IPS-18c (cell line): ENCODE measurements around the gene SART1.

Experiments
- H3K4me3 ChIP-seq: 2 replicates; pipeline ENCODE4 v1.7.0; 2013; ENCODE audit warnings: low read depth, mild to moderate bottlenecking, low read length, moderate library complexity; ENCODE audit not compliant: insufficient read depth
- H3K9me3 ChIP-seq: one replicate; pipeline ENCODE4 v1.6.1; 2013; ENCODE audit warnings: mild to moderate bottlenecking, low read length, moderate library complexity; ENCODE audit not compliant: control insufficient read depth, insufficient read depth

Gene SART1, protein sequence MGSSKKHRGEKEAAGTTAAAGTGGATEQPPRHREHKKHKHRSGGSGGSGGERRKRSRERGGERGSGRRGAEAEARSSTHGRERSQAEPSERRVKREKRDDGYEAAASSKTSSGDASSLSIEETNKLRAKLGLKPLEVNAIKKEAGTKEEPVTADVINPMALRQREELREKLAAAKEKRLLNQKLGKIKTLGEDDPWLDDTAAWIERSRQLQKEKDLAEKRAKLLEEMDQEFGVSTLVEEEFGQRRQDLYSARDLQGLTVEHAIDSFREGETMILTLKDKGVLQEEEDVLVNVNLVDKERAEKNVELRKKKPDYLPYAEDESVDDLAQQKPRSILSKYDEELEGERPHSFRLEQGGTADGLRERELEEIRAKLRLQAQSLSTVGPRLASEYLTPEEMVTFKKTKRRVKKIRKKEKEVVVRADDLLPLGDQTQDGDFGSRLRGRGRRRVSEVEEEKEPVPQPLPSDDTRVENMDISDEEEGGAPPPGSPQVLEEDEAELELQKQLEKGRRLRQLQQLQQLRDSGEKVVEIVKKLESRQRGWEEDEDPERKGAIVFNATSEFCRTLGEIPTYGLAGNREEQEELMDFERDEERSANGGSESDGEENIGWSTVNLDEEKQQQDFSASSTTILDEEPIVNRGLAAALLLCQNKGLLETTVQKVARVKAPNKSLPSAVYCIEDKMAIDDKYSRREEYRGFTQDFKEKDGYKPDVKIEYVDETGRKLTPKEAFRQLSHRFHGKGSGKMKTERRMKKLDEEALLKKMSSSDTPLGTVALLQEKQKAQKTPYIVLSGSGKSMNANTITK

DNA sequence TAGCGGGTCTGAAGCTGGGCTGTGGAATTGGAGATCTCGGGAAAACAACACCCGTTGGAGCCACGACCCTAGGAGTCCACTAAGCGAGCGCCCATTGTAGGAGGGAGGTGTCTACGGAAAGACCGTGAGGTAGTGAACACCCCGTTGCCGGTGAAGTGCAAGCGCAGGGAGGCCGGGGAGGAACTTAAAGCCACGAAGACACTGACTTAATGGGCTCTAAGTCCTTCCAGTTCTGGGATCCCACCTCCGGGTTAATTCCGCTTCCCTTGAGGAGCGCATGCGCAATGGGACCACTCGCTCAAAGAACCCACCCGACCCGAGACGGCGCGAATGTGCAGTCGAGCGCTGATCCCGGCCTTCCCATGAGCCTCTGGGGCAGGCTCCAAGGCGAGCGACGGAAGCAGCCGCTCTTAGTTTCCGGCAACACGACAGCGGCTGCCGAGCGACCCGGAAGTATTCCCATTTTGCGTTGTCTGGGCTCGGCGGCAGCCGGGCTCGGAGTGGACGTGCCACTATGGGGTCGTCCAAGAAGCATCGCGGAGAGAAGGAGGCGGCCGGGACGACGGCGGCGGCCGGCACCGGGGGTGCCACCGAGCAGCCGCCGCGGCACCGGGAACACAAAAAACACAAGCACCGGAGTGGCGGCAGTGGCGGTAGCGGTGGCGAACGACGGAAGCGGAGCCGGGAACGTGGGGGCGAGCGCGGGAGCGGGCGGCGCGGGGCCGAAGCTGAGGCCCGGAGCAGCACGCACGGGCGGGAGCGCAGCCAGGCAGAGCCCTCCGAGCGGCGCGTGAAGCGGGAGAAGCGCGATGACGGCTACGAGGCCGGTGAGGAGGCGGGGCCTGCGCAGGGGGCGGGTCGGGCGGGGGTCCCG is at the start of gene SART1:
TSS of gene SART1 (plus strand) at position 468 of the 874 bp plus-strand sequence. CDS start at position 515, 47 bp downstream.
- H3K9me3 ChIP-seq, result peaks cover 2% of the 10 kb centered on the region
- peak within 1 kb of the TSS; percentile 99 for H3K4me3 ChIP-seq

DNA sequence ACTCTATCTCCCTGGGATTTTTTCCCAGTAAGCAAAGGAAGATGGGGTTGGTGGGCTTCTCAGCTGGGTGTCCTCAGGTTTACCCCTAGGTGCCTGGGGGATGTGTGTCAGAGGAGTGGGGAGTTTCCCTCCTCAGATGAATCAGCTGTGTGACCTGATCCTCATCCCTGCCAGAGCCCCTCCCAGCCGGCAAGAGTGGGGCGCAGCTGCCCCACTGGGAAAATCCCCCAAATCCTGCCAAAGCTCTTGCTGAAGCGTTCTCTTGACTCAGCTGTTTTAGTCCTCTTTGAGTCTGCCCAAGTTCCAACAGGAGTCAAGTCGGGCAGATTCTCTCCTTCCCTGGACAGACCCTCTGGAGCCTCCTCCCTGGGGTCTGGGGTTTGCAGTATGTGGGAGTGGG is 48.7 kb upstream of the SART1 start:
- no peak overlapping the region for H3K4me3 ChIP-seq
- H3K9me3 ChIP-seq, result peaks cover 2% of the 10 kb centered on the region

DNA sequence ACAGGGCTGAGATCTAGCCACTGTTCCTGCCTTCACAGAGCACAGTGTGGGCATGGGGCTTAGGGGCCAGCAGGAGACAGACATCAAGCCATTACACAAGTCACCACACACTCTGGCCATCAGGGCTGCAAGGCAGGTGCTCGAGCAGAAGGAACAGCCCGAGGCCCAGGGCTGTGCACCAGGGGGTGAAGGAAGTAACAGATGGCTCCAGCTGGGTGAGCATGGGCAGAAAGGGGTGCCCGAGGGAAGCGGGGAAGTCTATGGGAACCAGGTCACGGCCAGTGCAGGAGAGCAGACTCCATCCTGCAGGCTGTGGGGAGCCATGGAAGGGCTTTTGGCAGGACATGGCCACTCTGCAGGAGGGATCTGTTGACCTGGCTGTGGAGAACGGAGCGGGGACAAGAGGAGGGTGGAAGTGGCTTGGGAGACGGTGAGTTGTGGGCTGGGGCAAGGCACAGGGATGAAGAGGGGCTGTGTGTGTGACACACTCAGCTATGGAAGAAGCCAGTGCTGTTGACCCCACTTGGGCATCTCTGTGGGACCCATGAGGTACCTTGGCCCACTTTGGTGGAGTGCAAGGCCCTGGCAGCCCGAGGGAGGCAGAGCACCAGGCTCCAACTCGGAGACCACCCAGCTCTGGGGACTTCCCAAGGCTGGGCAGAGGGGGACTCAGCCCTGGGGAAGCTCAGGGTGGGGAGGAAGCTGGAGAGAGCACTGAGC is 46.3 kb upstream of the SART1 start:
- peaks cover 2% of the 10 kb centered on the region for H3K9me3 ChIP-seq
- no peak overlapping the region for H3K4me3 ChIP-seq

DNA sequence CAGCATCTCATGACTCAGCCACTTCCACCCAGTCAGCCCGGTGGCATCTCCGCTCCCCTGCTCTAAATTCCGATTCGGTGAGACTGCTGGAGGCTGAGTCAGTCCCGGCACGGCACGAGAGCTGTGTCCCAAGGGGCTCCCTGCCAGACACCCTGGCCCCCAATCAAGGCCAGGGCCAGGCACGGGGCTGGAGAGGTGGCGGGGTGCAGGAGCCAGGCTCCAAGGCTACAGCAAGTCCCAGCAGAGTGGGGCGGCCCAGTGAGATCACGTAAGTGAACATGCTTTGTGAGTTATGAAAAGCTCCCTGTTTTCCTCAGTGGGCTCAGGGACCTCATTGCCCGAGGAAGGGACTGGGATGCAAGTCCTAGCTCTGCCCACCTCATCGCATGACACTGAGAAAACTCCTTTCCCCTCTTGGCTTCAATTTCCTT is 45.7 kb upstream of the SART1 start:
- Histone ChIP-seq H3K9me3 (peaks cover 2% of the 10 kb centered on the region), H3K4me3 (no peak overlapping the region)

DNA sequence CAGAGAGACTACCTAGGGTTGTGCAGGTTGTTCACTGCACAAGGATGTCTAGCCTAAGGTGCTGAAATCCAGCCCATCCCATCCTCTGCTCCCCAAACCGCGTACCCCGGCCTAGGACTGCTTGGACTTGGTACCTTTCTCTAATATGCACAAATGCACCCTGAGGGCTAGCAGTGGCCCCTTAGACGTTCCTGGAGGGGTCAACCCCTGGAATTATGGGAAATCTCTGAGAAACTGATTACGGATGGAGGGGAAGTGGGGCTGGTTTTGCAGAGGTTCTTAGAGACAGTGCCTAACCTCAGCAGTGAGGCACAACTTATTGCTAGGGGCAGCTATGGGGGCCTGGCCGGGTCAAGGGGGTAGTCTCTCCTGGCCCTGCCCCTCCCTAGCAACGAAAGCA is 45.1 kb upstream of the SART1 start:
- Histone ChIP-seq H3K4me3 (no peak overlapping the region), H3K9me3 (peaks cover 2% of the 10 kb centered on the region)

DNA sequence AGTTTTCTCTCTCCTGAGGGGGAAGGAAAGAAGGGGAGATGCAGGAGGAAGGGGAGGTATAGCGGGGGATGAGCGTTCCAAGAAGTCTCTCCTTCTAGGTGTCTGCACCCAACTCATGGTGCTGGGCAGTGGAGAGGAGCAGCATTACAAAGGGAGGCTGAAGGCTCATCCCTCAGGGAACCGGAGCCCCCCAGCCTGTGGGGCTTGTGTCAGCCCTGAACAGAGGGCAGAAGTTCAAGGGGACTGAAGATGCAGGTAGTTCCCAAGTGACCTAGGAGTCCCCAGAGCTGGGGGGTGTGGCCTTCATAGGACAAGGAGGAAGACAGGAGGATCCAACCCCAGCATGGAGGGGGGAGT is 44.5 kb upstream of the SART1 start:
- Histone ChIP-seq H3K4me3 (no peak overlapping the region), H3K9me3 (peaks cover 2% of the 10 kb centered on the region)

DNA sequence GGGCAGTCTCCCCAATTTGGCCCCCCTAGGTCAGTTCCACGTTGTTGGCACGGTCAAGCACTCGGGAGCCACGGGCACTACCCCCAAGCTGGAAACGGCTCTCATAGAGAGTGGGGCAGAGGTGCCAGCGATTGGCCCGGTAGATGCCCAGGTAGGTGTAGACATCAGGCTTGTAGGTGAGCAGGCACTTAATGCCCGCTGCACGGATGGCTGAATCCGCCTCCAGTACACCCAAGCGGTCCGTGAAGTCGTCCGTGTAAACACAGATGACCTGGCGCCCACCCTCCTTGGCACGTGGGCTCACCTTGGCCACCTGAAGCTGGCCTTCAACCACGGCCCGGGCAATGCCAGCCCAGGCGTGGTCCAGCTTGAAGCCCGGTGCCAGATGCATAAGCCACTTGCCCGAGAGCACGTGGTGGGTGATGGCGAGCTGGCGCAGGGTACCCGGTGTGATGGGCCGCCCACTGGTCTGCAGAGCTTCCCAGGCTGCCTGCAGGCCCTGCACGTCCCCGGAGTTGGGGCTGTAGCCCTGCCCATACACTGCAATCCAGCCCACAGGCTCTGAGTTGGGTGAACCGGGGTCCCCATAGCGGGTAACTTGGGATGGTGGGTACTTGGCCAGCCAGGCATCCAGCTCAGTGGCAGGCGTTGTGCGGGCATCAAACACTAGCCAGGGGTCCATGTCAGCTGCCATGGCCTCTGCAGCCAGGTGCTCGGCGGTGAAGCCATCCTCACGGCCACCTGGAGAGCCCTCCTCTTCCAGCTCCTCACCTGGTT is 43.9 kb upstream of the SART1 start:
- H3K4me3 ChIP-seq, result peak overlapping the region; percentile 94

DNA sequence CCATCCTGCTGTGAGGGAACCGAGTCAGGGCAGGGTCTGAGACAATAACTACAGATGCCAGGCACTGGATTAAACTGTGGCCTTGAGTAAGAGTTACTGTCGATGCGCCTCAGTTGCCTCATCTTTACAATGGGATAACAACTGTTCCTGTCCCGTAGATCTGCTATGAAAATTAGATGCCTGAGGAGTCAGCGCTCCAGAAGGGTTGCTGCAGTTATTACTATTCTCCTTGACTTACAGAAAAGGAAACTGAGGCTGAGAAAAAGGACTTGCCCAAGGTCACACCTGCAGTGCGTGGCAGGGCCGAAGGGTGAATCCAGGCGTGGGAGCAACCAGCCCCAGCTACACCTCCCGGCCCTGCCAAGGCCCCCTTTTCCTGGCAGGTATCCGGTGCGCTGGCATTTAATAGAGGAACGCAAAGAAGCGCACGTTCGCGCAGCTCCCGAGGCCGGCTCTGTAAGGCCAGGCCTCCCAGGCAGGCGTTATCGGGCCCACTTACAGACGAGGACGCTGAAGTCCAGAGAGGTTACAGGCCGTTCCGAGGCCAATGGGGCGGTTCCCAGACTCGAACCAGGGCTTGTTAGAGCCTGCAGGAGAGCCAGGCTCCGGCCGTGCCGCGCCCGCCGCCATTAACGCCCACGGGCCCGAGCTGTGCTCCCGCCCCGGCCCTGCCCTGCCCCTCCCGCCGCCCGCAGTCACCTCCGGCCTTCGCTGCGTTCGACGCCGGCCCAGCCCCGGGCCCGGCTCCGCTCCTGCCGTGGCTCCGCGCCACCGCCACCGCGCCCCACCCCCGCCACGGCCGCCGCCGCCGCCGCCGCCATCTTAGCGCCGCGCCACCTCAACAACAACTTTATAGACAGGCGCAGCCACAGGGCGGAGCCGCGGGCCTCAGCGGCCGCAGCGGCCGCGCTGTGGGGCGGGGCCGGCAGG is 43.1 kb upstream of the SART1 start, which contains the start of gene C11orf68:
TSS of gene C11orf68 (minus strand) at position 852 of the 930 bp plus-strand sequence. CDS start at position 821, 31 bp downstream.
- Histone ChIP-seq H3K4me3 (peak within 1 kb of the TSS; percentile 94), H3K9me3 (no peaks in the 10 kb centered on the region)

More for the DNA sequence above, 43.9 kb upstream of the SART1 start:
- no peaks in the 10 kb centered on the region for H3K9me3 ChIP-seq

DNA sequence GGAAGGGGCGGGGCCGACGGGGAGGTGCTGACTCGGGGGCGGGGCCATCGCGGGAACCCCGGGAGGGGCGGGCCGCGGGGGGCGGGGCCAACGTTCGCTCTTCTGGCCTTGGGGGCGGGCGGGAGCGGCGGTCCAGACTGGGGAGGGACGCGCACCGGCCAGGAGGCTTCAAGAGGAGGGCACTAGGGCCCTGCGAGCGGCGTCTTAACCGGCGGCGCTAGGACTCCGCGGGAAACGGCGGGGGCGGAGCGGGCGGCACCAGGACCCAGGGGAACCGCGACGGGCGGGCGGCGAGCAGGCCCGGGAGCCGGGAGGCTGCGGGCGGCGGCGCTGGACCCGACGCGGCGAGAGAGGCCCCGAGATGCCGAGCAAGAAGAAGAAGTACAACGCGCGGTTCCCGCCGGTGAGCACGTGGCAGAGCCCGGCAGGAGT is 42.4 kb upstream of the SART1 start, which contains the start of gene DRAP1:
TSS of gene DRAP1 (plus strand) at position 286 of the 432 bp plus-strand sequence. CDS start at position 362, 76 bp downstream.
- Histone ChIP-seq H3K9me3 (no peaks in the 10 kb centered on the region), H3K4me3 (peak within 1 kb of the TSS; percentile 94)

DNA sequence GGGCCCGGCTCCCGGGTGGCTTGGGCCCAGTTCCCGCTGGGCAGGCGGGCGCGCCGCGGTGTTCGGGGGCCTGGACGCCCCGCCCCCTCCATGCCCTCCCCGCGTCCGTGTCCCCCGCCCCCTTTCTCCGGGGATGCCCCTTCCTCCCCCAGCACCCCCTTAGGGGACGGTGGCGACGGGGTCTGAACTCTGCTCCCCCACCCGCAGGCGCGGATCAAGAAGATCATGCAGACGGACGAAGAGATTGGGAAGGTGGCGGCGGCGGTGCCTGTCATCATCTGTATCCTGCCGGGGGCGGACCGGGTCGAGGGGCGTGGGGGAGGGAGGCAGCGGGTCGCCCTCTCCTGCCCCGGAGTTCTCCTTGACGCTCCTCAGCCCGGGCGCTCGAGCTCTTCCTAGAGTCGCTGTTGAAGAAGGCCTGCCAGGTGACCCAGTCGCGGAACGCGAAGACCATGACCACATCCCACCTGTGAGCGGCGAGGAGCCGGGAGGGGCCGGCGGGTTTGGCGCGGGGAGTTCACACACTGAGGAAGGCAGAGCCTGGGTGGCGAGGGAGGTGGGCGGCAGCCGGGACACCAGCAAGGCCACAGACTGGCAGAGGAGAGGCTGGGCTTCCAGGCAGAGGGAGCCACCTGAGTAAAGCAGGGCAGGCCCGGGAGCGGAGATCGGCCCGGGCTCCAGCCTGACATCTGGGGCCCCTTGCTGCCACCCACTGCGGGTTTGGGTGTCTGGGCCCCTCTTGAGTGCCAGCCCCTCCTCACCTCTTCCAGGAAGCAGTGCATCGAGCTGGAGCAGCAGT is 41.8 kb upstream of the SART1 start:
- peak overlapping the region; percentile 84 for H3K4me3 ChIP-seq
- no peaks in the 10 kb centered on the region for H3K9me3 ChIP-seq

DNA sequence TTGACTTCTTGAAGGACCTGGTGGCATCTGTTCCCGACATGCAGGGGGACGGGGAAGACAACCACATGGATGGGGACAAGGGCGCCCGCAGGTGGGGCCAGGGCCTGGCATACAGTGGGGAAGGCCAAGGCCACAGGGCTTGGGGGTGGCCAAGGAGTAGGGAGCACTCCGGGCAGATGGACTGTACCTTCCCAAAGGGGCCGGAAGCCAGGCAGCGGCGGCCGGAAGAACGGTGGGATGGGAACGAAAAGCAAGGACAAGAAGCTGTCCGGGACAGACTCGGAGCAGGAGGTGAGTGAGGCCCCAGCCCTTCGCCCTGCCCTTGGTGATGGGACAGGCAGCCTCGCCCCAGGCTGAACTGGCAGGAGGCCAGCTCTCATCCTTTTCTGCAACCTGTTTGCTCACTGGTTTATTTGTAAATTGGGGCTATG is 41.1 kb upstream of the SART1 start:
- H3K4me3 ChIP-seq, result peak overlapping the region; percentile 84; the same call in 1 of the 2 replicates
- no peaks in the 10 kb centered on the region for H3K9me3 ChIP-seq

DNA sequence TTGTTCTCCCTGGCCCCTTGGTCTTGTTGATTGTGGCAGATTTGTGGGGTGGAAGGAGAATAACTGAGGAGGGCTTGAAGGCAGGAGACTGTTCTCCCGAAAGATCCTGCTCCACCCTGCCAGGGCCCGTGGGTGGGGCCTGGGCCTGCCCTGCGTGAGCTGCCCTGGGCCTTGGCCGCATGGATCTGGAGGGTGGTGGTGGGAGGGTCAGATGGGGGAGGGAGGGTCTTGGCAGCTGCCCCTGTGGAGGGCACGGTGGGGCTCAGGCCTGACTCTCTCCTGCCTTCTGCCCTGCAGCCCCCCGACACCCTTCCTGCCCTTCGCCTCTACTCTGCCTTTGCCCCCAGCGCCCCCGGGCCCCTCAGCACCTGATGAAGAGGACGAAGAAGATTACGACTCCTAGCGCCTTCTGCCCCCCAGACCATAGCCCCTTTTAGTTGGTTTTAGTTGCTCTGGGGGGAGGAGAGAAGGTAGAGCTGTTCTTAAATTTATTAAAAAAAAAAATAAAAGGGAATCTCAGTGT is 40.4 kb upstream of the SART1 start:
- Histone ChIP-seq H3K4me3 (peak overlapping the region; percentile 6; the same call in 1 of the 2 replicates), H3K9me3 (no peaks in the 10 kb centered on the region)

DNA sequence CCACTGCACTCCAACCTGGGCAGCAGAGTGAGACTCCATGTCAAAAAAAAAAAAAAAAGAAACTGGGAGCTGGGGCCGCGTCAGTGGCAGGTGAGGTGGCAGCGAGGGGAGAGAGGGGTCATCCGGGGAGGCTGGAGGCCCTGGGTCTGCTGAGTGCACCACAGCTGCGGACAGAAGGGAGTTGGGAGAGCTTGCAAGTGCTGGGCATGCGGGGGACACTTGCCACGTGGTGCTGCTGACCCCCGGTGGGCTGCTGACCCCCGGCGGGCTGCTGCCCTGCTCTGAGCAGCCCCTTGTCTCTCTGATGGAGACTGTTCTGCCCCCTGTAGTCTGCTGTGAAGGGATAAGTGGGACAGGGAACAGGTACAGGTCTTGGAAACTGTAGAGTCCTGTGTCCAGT is 39.7 kb upstream of the SART1 start:
- no peaks in the 10 kb centered on the region for H3K9me3 ChIP-seq
- no peak overlapping the region for H3K4me3 ChIP-seq

DNA sequence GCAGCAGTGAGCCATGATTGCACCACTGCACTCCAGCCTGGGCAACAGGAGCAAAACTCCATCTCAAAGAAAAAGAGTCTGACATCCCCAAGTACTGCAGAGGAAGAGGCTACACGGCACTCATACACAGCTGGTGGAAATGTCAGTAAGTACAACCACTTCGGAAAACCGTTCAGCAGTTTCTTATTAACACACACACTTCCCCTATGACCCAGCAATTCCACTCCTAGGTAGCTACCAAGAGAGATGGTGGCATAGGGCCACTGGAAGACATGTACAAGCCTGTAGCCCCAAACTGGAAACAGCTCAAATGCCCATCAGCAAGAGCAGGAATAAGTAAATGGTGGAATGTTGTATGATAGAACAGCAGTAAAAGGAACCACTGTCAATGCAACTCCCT is 39.0 kb upstream of the SART1 start:
- no peaks in the 10 kb centered on the region for H3K9me3 ChIP-seq

More for the DNA sequence above, 39.0 kb upstream of the SART1 start:
- no peak overlapping the region for H3K4me3 ChIP-seq
